ENCODE data around the gene LANCL2. TPM values are rescaled to one million over a fixed set of nuclear protein-coding genes. Genes with fewer than 3 reads are reported as not detected.

Gene LANCL2
- total and polyA plus RNA-seq, 9 of the 15 experiments (the other 6 are each of a cell fraction or from before 2014, with no cell fraction given), result 5.3 to 18.5 (median 13.5) TPM

GRCh38 chr7:55469721-55470120 lies 104.6 kb downstream of the LANCL2 start:
- DNase-seq (ENCODE audit: extremely low read depth in 1 of 4, low spot score in 3 of 4), result no peak
- H3K4me3 ChIP-seq, result no peak overlapping the region
- no peak for TF ChIP-seq NFE2 (IDR thresholded peaks at IDR 0.05; ENCODE audit: low read depth)
- TF ChIP-seq PHF20 (IDR thresholded peaks at IDR 0.05; ENCODE audit: partially characterized antibody), result no peak
- no peak for TF ChIP-seq KHSRP (IDR thresholded peaks at IDR 0.05)
- TF ChIP-seq EHMT2 (IDR thresholded peaks at IDR 0.05), result no peak
- TF ChIP-seq, protein P1, sequence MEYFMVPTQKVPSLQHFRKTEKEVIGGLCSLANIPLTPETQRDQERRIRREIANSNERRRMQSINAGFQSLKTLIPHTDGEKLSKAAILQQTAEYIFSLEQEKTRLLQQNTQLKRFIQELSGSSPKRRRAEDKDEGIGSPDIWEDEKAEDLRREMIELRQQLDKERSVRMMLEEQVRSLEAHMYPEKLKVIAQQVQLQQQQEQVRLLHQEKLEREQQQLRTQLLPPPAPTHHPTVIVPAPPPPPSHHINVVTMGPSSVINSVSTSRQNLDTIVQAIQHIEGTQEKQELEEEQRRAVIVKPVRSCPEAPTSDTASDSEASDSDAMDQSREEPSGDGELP (CRISPR knock-in tag; IDR thresholded peaks at IDR 0.05; ENCODE audit: borderline replicate concordance), result no peak
- TF ChIP-seq, protein P2, sequence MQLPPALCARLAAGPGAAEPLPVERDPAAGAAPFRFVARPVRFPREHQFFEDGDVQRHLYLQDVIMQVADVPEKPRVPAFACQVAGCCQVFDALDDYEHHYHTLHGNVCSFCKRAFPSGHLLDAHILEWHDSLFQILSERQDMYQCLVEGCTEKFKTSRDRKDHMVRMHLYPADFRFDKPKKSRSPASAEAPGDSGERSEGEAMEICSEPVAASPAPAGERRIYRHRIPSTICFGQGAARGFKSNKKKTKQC (CRISPR knock-in tag; IDR thresholded peaks at IDR 0.05), result no peak
- TF ChIP-seq AFF4 (CRISPR knock-in tag; IDR thresholded peaks at IDR 0.05), result no peak
- no peak for TF ChIP-seq ZNF445 (CRISPR knock-in tag; IDR thresholded peaks at IDR 0.05; ENCODE audit: low read depth)
- TF ChIP-seq GABPB2 (CRISPR knock-in tag; conservative IDR thresholded peaks at IDR 0.05), result no peak
- TF ChIP-seq, protein P3, sequence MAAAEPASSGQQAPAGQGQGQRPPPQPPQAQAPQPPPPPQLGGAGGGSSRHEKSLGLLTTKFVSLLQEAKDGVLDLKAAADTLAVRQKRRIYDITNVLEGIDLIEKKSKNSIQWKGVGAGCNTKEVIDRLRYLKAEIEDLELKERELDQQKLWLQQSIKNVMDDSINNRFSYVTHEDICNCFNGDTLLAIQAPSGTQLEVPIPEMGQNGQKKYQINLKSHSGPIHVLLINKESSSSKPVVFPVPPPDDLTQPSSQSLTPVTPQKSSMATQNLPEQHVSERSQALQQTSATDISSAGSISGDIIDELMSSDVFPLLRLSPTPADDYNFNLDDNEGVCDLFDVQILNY (CRISPR knock-in tag; IDR thresholded peaks at IDR 0.05), result no peak
- no peak for TF ChIP-seq STAG1 (CRISPR knock-in tag; IDR thresholded peaks at IDR 0.05; ENCODE audit: borderline replicate concordance)
- no peak for TF ChIP-seq KLF1 (tag; IDR thresholded peaks at IDR 0.05)
- no peak for TF ChIP-seq HDAC8 (tag; IDR thresholded peaks at IDR 0.05)
- TF ChIP-seq MTA3 (IDR thresholded peaks at IDR 0.05; ENCODE audit: borderline replicate concordance), result no peak
- ChIA-PET POLR2A (no interaction called here), CTCF (ENCODE audit: low intra/inter-chr PET ratio) (no interaction called here)
- 46% methylated on average over 3 of the region's 3 CpGs for WGBS (ENCODE audit: insufficient coverage, low coverage, missing lambda C conversion rate)
- intact Hi-C loops (cut with micrococcal nuclease), result no loop called here
- no peak overlapping the region for H2AFZ ChIP-seq (ENCODE audit: low read depth, low read length)
- ATAC-seq, result no peak
- H3K27me3 ChIP-seq (ENCODE audit: control insufficient read depth in 2 of 2, insufficient read depth in 2 of 2, low read length in 2 of 2), result no peaks in the 10 kb centered on the region
- no peak overlapping the region for H3K4me2 ChIP-seq (ENCODE audit: insufficient read depth, low read length)
- FAIRE-seq, result no peak
- no peaks in the 10 kb centered on the region for H3K36me3 ChIP-seq (ENCODE audit: control insufficient read depth, insufficient read depth, low read length)
- H3K79me2 ChIP-seq (ENCODE audit: control insufficient read depth, insufficient read depth, low read length), result no peaks in the 10 kb centered on the region
- no peaks in the 10 kb centered on the region for H3K4me1 ChIP-seq (replicated peaks in 1 of 2; ENCODE audit: control insufficient read depth in 2 of 2, insufficient read depth in 2 of 2, low read length in 2 of 2)
- no peaks in the 10 kb centered on the region; the same call in 1 of the 2 replicates for H3K9me3 ChIP-seq (replicated peaks; ENCODE audit: control insufficient read depth, insufficient read depth, low read depth, low read length)
- no peak overlapping the region for H3K9ac ChIP-seq (ENCODE audit: insufficient read depth in 1 of 2, low read depth in 2 of 2, low read length in 2 of 2)
- H3K9me1 ChIP-seq (ENCODE audit: control insufficient read depth, insufficient read depth, low read length), result no peaks in the 10 kb centered on the region
- no peak overlapping the region for H3K27ac ChIP-seq (ENCODE audit: extremely low read depth, low read depth, low read length)
- no TSS peak for BruUV-seq (replicated peaks)
- in situ Hi-C loops (cut with MboI), result no loop called here
- H4K20me1 ChIP-seq (replicated peaks; ENCODE audit: control insufficient read depth, insufficient read depth, low read length), result no peaks in the 10 kb centered on the region
